Measurements from ENCODE around the gene STEAP1B. TPM values are rescaled to one million over a fixed set of nuclear protein-coding genes. Genes with fewer than 3 reads are reported as not detected.

STEAP1B gene
- total RNA-seq, 1 experiment from 2014 or later: 0.27 TPM

DNA sequence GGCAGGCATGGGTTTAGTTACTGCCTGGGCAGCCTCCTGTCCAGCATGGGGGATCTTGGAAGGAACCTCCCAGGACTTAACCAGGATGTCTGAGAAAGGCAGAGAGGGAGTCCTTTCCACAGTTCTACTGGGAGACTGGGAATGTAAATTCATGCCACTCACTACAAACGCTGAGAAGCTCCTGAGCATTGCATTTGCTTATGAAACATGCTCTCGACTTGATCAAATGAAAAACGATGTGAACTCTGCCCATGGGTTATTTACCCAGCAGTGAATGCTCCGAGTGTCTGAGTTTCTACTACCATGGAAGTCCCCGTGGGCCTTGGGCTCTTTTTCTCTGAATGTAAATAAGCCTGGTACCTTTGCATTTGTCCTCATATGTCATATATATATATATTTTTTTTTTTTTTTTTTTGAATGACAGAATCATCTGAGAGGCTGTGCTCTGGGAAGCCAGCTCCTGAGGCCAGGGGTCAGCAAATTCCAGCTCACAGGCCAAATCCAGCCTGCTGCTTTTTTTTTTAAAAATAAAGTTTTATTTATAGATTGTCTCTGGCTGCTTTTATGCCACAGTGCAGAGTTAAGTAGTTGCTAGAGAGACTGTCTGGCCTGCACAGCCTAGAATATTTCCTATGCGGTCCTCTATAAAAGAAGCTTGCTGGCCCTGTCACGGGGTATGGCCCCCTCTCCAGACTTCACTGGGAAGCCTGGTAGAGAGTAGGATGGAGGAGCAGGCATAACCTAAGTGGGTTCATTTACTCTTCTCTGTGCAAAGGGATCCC is 121.6 kb downstream of the STEAP1B start:
- CTCF ChIA-PET: no interaction called here

More for the DNA sequence above, 121.6 kb downstream of the STEAP1B start:
- Histone ChIP-seq H3K4me3 (replicated peaks in 1 of 2; ENCODE audit: low read depth in 1 of 2, low read length in 2 of 2) (no peak overlapping the region), H3K9me2 (ENCODE audit: insufficient read depth) (no peaks in the 10 kb centered on the region), H3K27ac (ENCODE audit: low read depth, low read length) (no peak overlapping the region), H3K27me3 (ENCODE audit: insufficient read depth, low read length) (no peaks in the 10 kb centered on the region), H3K36me3 (ENCODE audit: control insufficient read depth in 1 of 2, insufficient read depth in 2 of 2, low read length in 2 of 2) (no peaks in the 10 kb centered on the region), H3K9me3 (ENCODE audit: control insufficient read depth in 1 of 2, insufficient read depth in 1 of 2, low read depth in 1 of 2, low read length in 2 of 2) (no peaks in the 10 kb centered on the region), H3K4me1 (ENCODE audit: control insufficient read depth in 1 of 2, insufficient read depth in 2 of 2, low read length in 2 of 2) (no peaks in the 10 kb centered on the region), H3K9ac (ENCODE audit: low read length) (no peak overlapping the region), H4K20me1 (ENCODE audit: insufficient read depth) (no peaks in the 10 kb centered on the region), H3K4me2 (ENCODE audit: low read length) (no peak overlapping the region), H3K79me2 (ENCODE audit: insufficient read depth, low read length) (no peaks in the 10 kb centered on the region), H2AFZ (ENCODE audit: low read depth, low read length, poor library complexity, severe bottlenecking) (no peak overlapping the region)
- ATAC-seq (no peak), DNase-seq (ENCODE audit: low read depth, low spot score) (no peak)
- ChIA-PET RAD21 (ENCODE audit: low non-redundant PET in 1 of 2, low total read pairs in 2 of 2, uncharacterized antibody in 2 of 2, unreplicated experiment in 2 of 2) (no interaction called here), POLR2A (no interaction called here)
- intact Hi-C loops (cut with micrococcal nuclease): no loop called here
- no TSS peak for BruUV-seq (replicated peaks)
- TF ChIP-seq POLR2AphosphoS5 (IDR thresholded peaks at IDR 0.05; ENCODE audit: low read depth, low read length) (no peak), SP1 (IDR thresholded peaks at IDR 0.05; ENCODE audit: low read depth) (no peak)
- TF ChIP-seq, protein P1, sequence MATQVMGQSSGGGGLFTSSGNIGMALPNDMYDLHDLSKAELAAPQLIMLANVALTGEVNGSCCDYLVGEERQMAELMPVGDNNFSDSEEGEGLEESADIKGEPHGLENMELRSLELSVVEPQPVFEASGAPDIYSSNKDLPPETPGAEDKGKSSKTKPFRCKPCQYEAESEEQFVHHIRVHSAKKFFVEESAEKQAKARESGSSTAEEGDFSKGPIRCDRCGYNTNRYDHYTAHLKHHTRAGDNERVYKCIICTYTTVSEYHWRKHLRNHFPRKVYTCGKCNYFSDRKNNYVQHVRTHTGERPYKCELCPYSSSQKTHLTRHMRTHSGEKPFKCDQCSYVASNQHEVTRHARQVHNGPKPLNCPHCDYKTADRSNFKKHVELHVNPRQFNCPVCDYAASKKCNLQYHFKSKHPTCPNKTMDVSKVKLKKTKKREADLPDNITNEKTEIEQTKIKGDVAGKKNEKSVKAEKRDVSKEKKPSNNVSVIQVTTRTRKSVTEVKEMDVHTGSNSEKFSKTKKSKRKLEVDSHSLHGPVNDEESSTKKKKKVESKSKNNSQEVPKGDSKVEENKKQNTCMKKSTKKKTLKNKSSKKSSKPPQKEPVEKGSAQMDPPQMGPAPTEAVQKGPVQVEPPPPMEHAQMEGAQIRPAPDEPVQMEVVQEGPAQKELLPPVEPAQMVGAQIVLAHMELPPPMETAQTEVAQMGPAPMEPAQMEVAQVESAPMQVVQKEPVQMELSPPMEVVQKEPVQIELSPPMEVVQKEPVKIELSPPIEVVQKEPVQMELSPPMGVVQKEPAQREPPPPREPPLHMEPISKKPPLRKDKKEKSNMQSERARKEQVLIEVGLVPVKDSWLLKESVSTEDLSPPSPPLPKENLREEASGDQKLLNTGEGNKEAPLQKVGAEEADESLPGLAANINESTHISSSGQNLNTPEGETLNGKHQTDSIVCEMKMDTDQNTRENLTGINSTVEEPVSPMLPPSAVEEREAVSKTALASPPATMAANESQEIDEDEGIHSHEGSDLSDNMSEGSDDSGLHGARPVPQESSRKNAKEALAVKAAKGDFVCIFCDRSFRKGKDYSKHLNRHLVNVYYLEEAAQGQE (IDR thresholded peaks at IDR 0.05; ENCODE audit: low read depth): no peak
- TF ChIP-seq, protein P2, sequence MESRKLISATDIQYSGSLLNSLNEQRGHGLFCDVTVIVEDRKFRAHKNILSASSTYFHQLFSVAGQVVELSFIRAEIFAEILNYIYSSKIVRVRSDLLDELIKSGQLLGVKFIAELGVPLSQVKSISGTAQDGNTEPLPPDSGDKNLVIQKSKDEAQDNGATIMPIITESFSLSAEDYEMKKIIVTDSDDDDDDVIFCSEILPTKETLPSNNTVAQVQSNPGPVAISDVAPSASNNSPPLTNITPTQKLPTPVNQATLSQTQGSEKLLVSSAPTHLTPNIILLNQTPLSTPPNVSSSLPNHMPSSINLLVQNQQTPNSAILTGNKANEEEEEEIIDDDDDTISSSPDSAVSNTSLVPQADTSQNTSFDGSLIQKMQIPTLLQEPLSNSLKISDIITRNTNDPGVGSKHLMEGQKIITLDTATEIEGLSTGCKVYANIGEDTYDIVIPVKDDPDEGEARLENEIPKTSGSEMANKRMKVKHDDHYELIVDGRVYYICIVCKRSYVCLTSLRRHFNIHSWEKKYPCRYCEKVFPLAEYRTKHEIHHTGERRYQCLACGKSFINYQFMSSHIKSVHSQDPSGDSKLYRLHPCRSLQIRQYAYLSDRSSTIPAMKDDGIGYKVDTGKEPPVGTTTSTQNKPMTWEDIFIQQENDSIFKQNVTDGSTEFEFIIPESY (IDR thresholded peaks at IDR 0.05; ENCODE audit: extremely low read depth, insufficient replicate concordance, low read length): no peak

Measured in HCT116 (cell line).